ENCODE results near the gene CNBD2.
"Not testable (repeated sequence)": the region's sequence is repeated elsewhere in the genome, so short reads cannot be mapped to it uniquely, and the experiment has no call there.

The CNBD2 gene

DNA sequence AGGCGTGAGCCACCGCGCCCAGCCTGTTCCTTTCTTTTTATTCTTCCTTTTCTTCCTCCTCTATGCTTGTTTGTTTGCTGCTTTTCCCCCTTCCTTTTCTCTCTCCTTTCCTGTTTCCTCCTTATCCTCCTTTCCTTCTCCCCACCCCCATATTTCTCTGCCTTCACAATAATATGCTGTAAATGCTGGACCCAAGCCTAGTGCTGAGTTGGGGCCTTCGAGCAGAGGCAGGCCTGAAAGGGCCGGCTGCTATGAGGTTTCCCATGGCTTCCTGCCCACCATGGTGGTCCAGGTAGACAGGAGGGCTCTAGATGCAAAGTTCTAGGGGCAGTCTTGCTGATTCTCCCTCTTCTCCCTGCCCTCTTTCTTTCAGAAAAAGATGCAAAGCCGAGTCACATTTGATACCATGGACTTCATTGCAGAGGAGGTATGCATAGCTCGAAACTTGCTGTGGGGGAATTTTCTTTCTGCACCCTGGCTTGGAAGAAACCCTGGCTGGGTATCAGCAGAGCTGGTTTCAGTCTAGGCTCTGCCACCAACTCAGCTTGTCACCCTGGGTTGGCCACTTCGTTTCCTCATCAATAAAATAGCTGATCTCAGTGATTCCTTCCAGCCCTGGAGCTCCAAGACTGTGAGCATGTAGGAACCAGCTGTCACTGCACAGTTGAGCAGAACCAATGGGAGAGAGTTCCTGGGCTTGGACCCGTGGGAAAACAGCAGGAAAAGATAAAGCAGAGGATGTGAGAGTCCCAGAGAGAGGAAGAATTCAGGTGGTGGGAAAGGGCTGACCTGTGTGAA is 7.4 kb downstream of the CNBD2 start:
- DNase-seq (ENCODE audit: low spot score): no peak

DNA sequence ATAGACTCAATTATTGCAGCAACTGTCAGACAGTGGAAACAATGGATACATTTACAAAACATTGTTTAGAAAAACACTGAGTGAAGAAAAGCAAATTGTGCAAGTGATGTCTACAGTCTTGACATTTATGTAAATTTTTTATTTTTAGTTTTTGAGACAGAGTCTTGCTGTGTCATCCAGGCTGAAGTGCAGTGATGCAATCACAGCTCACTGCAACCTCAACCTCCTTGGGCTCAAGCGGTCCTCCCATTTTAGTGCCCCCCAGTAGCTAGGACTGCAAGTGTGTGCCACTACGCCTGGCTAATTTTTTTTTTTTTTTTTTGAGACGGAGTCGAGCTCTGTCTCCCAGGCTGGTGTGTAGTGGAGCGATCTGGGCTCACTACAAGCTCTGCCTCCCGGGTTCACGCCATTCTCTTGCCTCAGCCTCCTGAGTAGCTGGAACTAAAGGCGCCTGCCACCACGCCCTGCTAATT is 9.7 kb downstream of the CNBD2 start:
- DNase-seq (ENCODE audit: low spot score): no peak

DNA sequence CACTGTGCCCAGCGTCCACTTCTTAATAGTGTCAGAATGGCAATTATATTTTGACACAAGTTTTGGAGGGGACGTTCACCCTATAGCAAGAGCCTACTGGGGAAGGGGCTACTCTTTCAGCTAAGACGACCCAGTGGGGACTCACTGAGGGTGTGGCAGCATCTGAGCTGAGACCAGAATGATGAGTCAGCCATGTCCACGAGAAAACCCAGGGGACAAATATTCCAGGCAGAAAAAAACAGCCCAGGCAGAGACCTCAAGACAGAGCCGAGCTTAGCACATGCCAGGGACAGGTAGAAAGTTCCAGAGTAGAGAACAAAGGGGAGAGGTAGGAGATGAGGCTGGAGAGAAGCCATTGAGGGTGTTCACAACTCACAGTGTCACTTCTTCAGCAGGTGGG is 11.2 kb downstream of the CNBD2 start:
- DNase-seq (ENCODE audit: low spot score): no peak

DNA sequence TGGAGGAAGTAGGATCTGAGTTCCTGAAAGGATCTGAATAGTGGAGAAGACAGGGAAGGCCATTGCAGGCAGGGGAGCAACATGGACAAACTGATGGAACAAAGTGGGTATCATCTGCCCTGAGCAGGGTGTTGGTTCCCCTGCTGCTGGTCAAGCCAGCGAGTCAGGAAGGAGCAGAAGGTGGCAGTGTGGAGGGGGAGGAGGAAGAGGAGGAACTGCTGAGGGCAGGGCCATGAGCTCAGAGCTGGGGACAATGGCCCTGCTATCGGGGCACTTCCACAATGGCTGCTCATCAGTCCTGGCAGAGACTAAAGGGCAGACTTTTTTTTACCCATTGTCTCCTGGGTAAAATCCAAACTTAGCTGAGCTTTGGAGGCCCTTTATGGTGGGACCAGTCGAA is 13.6 kb downstream of the CNBD2 start:
- DNase-seq (ENCODE audit: low spot score): no peak

DNA sequence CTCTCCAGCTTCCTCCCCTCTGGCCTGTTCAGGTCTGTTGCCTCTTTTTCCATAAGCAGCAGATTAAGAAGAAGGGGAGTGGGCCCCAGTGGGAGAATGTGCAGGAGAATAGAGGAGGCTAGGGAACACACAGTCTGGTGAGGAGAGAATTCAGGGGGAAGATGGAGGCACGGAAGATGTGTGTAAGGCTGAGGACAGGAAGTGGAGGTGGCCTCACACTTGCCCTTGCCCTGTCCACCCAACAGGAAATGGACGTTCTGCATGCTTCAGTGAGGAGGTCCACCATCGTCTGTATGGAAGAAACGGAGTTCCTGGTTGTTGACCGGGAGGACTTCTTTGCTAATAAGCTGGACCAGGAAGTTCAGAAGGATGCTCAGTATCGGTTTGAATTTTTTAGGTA is 16.0 kb downstream of the CNBD2 start:
- DNase-seq (ENCODE audit: low spot score): no peak

DNA sequence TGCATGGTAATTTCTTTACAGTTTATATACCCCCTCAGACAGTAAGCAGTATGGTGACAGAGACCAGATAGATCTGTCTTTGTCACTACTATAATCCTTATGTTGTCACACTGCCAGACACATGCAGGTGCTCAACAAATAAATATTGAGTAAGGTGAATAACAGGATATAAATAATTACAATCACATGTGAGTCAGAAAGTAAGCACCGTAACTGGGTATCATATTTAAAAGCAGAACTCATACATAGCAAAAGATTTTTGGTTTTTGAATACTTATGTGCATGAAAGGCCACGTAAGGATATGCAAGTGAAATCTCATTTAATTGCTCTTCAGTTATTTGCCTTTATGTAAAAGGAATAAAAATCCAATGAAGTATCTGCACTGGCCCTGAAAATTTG is 17.4 kb downstream of the CNBD2 start:
- DNase-seq (ENCODE audit: low spot score): no peak

DNA sequence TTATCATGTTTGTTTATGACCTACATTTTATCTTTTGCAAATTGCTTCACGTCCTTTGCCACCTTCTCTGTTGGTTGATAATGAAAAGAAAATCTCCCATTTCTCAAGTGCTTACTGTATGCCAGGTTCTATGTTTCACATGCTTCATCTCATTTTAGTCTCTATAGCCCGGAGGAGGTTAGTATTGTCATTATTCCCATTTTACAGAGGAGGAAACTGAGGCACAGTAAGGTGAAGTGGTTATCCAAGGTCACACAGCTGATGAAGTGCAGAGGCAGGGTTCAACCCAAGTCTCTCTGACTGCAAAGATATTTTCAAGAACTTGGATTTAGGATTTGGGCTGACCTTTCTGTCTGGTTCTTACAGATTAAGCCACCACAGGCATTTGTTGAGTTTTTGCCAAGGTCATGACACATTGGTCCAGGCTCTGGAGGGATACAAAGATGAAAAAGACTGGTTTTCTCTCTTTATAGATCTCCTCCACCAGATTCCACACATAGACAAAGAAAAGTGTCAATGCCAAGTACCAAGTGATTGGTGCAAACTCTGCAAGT is 20.6 kb downstream of the CNBD2 start:
- no peak for DNase-seq (ENCODE audit: low spot score)

DNA sequence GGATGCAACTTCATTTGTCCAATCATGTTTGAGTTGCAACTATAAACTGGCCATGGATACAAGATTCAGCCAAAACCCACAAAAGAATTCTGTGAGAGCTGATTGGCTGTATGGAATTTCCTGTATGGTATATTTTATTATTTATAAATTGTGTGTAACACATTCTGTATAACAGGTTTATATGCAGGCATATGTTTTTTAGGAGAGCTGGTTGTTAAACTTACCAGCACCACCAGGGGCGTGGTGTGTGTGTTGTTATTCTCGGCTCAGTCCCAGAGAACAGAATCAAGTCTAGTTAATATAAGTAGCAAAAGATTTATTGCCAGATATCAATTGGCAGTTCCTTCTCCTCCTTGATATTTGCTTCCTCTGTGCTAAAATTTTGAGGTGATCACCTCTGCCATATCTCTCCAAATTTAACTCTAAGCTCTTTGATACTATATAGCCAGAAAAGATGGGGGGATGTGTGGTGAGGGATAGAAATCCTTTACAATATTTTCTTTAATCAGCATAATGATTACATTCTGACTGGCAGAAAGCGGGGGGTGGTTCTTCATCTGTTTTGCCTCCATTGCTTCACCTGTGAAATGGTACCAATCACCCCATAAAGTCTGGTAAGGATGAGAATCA is 22.9 kb downstream of the CNBD2 start:
- peak; percentile 56 for DNase-seq (ENCODE audit: low spot score)

DNA sequence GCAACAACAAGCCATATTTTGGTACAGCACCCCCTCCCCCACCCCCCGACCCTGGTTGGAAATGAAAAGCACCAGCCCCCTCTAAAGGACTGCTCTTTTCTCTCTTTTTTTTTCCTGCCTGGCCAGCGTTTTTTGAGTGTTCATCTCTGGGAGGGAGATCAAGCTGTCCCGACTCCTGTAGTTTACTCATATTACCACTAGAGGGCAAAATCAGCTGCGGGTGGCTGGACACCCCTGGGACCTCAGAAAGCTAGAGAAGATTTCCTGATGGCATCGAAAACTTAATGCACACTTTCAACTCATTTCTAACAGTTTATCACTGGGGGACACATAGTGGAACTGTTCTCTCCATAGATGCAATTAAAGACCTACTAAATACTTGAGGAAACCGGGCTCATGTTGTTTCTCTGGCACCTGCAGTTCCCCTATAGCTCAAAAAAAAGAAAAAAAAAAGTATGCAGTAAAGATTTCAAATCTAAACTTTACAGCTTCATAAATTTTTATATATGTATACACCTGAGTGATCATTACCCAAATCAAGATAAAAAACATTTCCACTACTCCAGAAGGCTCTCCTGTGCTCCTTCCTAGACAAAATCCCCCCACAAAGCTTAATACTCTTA is 24.4 kb downstream of the CNBD2 start:
- DNase-seq (ENCODE audit: low spot score): peak; percentile 86

DNA sequence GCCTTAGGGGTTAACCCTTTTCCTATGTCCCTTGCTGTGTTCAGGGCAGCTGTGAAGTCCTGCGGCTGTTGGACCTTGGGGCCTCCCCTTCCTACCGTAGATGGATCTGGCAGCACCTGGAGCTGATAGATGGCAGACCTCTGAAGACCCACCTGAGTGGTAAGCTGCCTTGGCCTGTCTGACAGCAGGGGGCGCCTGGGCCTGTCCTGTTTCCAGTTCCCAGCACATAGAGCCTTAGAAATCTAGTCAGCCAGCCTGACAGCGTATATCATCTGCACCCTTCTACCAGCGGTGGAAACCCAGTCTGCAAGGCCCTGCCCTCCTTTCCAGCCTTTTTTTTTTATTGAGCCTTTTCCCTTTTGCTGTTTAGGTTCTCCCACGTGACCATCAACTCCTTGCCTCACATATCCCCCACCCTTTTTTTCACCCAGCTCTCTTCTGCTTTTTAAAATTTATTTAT is 26.6 kb downstream of the CNBD2 start:
- peak; percentile 97 for DNase-seq (ENCODE audit: low spot score)

DNA sequence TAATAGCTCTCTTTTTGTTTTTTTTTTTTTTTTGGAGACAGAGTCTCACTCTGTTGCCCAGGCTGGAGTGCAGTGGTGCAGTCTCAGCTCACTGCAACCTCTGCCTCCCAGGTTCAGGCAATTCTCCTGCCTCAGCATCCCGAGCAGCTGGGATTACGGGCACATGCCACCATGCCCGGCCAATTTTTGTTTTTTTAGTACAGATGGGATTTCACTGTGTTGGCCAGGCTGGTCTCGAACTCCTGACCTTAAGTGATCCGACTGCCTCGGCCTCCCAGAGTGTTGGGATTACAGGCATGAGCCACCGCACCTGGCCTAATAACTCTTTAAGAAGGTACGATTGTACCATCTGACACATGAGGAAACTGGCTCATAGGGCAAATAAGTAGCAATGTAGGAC is 28.1 kb downstream of the CNBD2 start:
- not testable (repeated sequence) for DNase-seq (ENCODE audit: low spot score)

DNA sequence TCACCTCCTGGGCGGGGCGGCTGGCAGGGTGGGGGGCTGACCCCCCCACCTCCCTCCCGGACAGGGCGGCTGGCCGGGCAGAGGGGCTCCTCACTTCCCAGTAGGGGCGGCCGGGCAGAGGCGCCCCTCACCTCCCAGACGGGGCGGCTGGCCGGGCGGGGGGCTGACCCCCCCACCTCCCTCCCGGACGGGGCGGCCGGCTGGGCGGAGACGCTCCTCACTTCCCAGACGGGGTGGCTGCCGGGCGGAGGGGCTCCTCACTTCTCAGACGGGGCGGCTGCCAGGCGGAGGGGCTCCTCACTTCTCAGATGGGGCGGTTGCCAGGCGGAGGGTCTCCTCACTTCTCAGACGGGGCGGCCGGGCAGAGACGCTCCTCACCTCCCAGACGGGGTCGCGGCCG is 32.9 kb downstream of the CNBD2 start:
- not testable (repeated sequence) for DNase-seq (ENCODE audit: low spot score)

DNA sequence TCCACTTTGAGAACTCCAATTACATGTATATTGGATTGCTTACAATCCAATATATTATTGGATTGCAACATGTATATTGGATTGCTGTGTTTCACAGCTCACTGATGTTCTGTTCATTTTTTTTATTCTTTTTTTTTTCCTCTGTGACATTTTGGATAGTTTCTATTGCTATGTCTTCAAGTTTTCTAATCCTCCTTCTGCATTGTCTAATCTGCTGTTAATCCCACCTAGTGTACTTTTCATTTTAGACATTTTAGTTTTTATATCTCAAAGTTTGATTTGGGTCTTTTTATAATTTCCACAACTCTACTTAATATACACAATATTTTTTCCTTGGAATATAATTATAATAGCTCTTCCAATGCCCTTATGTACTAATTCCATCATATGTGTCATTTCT is 34.5 kb downstream of the CNBD2 start:
- DNase-seq (ENCODE audit: low spot score): no peak

DNA sequence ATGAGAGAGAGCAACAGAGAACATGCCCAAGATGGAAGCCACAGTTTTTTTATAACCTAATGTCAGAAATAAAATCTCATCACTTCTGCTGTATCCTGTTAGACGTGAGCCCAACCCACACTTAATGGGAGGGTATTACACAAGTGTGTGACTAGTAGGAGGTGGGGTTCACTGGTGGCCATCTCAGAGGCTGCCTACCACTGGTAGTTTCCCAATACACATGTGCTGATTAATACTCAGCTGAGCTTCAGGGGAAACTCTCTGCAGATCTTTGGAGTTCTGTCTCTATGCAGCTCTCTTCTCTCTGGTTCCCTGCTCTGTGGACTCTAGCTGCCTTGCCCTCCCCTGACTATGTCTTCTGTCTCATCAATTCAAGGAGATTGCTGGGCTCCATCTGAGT is 35.7 kb downstream of the CNBD2 start:
- DNase-seq (ENCODE audit: low spot score): no peak

DNA sequence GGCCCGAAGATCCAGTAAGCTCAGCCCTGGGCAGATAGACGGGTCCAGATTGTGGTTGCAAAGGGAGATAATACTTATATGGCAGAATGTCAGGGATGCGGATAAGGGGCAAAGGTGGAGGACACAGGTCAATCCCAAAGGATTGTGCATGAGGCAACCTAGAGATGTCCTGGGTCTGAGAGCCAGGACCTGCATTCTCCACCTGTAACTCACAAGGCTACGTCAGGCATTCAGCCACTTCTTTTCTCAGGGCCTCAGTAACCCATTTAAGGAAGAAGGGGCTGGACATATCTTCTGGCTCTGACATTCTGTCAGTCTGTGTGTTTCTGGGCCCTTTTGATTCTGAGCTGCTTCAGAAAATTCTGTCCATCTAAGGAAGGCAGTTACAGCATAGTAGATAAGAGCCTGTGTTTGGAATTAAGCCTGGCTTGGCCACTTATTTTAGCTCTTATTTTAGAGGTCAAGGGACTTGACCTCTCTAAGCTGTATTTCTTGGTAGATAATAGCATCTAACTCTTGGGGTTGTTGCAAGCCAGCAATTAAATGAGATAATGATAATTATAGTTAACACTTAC is 40.2 kb downstream of the CNBD2 start:
- DNase-seq (ENCODE audit: low spot score): no peak

DNA sequence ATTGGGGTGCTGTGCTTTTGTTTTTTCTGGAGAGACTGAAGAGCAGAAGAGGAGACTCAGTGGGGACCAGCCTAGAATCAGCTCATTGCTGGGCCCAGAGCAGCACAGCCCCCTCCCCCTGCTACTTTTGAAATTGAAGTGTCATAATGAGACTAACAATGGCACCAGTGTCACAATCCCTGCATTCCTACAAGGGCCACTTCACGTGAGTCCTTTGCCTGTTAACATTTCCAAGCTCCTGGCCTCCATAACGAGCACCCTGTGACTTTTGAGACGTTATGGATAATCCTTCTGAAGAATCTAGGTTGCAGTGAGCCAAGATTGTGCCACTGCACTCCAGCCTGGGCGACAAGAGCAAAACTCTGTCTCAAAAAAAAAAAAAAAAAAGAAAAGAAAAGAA is 41.7 kb downstream of the CNBD2 start:
- DNase-seq (ENCODE audit: low spot score): no peak

DNA sequence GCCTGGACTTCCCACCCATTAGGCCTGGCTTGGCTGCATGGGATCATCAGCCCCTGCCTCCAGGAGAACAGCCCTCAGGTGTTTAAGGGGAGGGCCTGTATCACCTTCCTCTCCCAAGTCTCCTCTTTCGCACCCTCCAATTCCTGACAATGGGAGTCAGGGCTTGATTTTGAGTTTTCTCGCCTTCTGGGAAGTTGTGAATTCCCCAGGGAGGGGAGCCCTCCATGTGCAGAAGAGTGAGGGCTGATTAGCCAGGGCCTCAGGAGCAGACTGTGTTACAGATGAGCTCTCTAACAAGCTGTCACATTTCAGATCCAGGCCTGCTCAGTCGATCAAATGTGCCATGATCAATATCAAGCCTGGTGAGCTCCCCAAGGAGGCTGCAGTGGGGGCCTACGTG is 42.4 kb downstream of the CNBD2 start:
- DNase-seq (ENCODE audit: low spot score): no peak

DNA sequence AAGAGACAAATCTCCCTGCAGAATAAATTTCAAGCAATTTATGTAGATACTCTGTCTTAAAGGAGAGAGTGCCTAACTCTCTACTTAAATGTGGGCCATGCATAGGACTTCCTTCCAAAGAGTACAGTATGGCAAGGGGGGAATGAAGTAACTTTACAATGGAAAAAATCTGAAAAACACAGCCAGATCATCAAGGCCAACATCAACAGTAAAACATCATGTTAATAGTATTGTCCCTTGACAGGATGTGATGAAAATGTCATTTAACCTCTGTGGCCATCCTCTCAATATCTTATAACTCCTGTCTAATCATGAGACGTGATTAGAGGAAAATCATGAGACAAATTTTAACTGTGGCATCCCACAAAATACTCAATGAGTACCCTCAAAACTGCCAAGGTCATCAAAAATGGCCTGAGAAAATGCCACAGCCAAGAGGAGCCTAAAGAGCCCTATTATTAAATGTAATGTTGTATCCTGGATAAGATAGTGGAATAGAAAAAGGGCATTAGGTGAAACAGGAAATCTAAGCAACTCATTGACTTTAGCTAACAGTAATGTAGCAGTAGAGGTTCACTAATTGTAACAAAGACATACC is 47.5 kb downstream of the CNBD2 start:
- DNase-seq (ENCODE audit: low spot score): no peak

DNA sequence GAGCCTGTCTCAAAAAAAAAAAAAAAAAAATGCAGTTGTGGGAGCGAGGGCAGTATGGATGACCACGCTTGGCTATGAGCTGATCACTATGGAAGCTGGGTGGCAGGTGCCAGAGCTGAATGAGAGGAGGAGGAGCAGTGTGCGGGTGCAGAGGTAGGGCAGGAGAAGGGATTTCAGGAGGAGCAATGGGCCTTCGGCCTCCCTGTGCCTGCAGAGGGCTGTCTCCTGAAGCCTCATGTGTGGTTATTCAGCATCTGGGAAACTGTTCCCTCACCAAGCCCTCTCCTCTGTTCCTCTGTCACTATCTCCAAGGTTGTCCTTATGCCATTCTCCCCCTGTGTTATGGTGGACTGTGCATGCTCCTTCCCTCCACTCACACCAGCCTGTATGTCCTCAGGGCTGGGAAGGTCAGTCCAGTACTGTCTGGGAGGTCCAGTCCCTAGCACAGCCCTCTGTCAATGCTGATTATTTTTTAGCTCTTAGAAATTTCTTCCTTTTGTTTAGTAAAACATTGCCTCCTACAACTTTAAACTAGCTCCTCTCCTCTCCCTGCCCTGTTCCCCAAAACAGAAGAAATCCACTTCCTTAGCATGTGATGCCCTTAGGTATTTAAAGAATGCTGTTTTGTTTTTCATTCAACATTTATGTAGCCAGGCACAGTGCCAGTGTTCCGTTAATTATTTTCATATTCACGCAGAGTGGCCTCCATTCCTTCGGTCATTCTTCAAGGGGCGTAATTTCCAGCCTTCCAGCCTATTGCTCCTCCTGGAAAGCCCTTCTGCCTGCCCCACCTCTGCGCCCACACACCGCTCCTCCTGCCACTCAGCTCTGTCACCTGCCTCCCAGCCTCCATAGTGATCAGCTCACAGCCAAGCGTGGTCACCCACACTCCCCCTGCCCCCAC is 48.9 kb downstream of the CNBD2 start:
- DNase-seq (ENCODE audit: low spot score): peak; percentile 27

DNA sequence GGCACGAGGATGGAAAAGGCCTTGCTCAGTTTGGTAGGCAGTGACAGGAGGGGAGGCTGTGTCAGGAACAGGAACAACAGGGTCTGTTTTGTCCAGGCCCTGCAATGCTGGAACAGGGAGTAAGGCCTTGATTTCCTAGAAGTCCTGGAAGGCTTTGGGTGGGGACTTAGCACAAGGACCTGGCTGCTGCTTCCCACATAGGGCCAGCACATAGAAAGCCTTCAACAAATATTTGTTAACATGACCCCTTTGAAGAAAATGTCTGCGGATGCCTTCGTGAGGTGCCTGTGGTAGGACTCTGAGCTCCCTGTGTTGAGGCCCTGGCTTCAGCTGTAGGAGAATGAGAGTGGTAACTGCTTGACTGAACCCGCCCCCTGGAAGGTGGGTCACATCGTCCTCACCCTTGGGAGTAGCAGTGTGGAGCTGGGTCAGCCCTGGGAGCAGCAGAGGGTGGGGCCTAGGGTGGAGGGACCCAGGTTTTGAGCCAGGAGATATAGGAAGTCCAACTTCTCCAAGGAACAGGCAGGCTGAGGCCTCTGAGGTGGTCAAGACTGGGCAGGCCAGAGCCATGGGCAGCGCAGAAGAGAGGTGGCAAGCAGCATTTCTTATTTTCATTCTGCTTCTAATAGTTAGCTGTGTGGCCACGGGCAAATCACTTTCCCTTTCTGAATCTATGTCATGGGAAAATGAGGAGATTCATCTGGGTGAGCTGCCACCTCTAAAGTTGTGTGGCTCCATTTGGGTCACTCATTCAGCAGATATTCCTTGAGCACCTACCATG is 50.0 kb downstream of the CNBD2 start:
- DNase-seq (ENCODE audit: low spot score): no peak

All from SW480 (cell line).